Tibial artery (tissue), 4 donors: Measurements from ENCODE around the gene TRIM44.

Source experiments
- DNase-seq, 2 donors: peaks; one replicate each; pipeline ENCODE4 v3.0.0-alpha.2; 2019
- H3K27ac ChIP-seq, 2 donors: fragments of 200-600 bp; sonication (generic) in 1 of 2; 1 replicate in 1 of 2; 2 replicates in 1 of 2; pipeline ENCODE4 v1.5.1; 2018 to 2019; ENCODE audit warnings: mild to moderate bottlenecking in 1 of 2
- H3K27me3 ChIP-seq, 2 donors: fragments of 200-600 bp; sonication (generic) in 1 of 2; one replicate each; pipeline versions ENCODE4 v1.5.1 to v1.6.0; 2016 to 2019
- H3K36me3 ChIP-seq, 3 donors: fragments of 200-600 bp; sonication (generic) in 2 of 3; one replicate each; pipeline ENCODE4 v1.5.1; 2016 to 2019; ENCODE audit warnings: mild to moderate bottlenecking in 2 of 3
- H3K4me1 ChIP-seq, 4 donors: fragments of 200-600 bp; sonication (generic) in 2 of 4; 1 replicate in 3 of 4; 2 replicates in 1 of 4; pipeline ENCODE4 v1.5.1; 2016 to 2019
- H3K4me3 ChIP-seq, 2 donors: fragments of 200-600 bp; sonication (generic) in 1 of 2; 1 replicate in 1 of 2; 2 replicates in 1 of 2; pipeline ENCODE4 v1.5.1; 2018 to 2019; ENCODE audit warnings: mild to moderate bottlenecking in 2 of 2
- H3K9me3 ChIP-seq, 3 donors: fragments of 200-600 bp; sonication (generic) in 1 of 3; one replicate each; pipeline ENCODE4 v1.5.1; 2016 to 2019
- CTCF ChIP-seq, 2 experiments: fragments of 200-600 bp in 1 of 2; fragments of 450-650 bp in 1 of 2; IDR thresholded peaks; one replicate each; pipeline ENCODE4 v1.5.1; 2017 to 2019; ENCODE audit warnings: antibody characterized with exemption in 2 of 2, mild to moderate bottlenecking in 1 of 2, moderate library complexity in 1 of 2
- intact Hi-C: fragments of 100-400 bp; cut with DNase I; formaldehyde crosslinking; loops from one replicate; pipeline ENCODE4 v1.15.0; 2023; ENCODE audit warnings: low total_unique reads

TRIM44 gene

DNA sequence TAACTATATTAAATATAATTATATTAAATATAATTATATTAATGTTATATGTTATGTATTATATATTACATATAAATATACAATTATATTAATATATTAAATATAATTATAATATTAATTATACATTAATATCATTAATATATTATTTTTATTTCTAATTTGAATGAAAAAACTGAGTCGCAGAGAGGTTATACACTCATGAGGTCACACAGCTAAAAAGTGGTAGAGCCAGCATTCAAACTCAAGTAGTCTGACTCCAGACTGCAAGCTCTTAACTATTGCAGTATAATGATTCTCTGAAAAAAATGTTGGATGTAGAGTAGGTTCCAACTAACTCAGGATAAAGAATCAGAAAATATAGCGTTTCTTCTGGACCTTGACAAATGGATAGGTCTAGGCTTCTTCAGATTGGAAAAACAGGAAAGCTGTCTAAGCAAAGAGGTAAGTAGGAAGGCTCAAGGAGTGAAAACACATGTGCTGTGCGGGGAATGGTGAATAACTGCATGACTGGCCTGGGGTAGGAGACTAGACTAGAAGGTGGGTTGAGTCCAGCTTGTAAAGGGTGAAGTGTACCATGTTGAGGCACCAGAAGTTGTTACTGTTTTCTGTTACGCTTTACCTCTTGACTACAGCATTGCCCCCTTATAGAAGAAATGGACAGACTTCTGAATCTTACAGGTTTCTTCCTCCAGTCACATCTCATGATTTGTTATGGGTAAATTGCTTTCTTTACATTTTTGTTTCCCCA lies 80.3 kb downstream of the TRIM44 start:
- no peak for DNase-seq
- intact Hi-C loops, result no loop called here
- H3K36me3 ChIP-seq, result peaks cover 0 to 17% (median 5%) of the 10 kb centered on the region in 3 donors
- H3K4me3 ChIP-seq, result no peak overlapping the region
- no peak for TF ChIP-seq CTCF (IDR thresholded peaks at IDR 0.05)
- H3K4me1 ChIP-seq, result peaks cover 0 to 7% (median 0%) of the 10 kb centered on the region in 4 donors
- H3K27ac ChIP-seq, result no peak overlapping the region
- no peaks in the 10 kb centered on the region for H3K9me3 ChIP-seq
- no peaks in the 10 kb centered on the region for H3K27me3 ChIP-seq

DNA sequence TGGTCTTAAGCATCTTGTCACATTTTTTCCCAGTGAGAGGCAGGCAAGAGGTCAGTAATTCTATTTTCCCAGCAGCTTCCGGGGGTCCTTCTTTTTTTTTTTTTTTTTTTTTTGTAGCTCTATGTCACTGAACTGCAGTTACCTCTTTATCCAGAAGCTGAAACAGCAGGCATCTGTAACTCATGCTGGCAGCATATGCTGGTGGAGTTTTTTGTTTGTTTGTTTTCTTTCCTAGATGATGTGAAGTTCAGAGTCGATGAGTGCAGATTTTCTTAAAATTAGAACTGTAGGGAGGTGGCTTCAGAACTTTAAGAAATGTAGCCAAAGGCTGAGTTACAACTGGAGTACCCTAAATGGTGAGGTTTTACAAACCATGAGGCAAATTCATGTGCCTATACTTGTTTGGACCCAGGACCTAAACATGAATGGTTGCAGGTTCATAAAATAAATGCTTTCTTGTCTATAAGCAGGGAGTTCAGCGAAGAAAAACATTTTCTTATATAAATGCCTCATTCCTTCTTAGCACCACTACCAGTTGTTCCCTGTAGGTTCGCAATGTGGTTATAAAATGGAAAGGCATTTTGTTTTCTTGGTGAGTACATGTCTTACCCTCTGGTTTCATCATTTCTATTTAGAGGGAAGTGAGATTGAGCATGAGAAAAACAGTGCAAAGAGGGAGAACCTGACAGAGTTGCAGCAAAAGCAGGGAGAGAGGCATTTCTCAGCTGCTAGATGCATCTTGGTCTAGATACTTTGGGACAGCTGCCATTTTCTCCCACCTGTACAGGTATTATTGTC lies 84.0 kb downstream of the TRIM44 start:
- Histone ChIP-seq H3K9me3 (no peaks in the 10 kb centered on the region), H3K36me3 (peaks cover 0 to 9% (median 5%) of the 10 kb centered on the region in 3 donors), H3K27ac (no peak overlapping the region), H3K27me3 (no peaks in the 10 kb centered on the region), H3K4me3 (no peak overlapping the region), H3K4me1 (peaks cover 0 to 7% (median 0%) of the 10 kb centered on the region in 4 donors)
- TF ChIP-seq CTCF (IDR thresholded peaks at IDR 0.05), result no peak
- intact Hi-C loops, result no loop called here
- DNase-seq, result no peak

DNA sequence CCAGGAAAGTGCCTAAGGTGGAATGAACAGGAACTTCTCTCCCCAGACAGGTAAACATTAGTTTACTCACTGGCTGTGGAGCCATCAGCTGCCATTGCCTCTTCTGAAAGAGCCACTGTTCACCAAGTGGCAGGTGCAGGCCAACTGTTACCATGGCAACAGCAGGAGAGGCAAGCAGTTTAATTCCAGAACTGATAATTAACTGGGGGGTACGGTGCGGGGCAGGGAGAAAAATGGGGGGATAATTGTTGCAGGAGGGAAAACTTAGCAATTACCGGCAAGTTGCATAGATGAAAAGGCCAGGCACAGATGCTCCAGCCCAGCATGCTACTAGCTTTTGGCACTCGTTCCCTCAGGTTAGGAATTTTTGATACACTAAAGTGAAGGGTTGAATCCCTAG lies 85.1 kb downstream of the TRIM44 start:
- H3K27me3 ChIP-seq, result no peaks in the 10 kb centered on the region
- no peak overlapping the region for H3K27ac ChIP-seq
- H3K36me3 ChIP-seq, result peaks cover 0 to 9% (median 5%) of the 10 kb centered on the region in 3 donors
- no peaks in the 10 kb centered on the region for H3K9me3 ChIP-seq
- intact Hi-C loops, result no loop called here
- DNase-seq, result no peak
- H3K4me1 ChIP-seq, result peaks cover 0 to 7% (median 0%) of the 10 kb centered on the region in 4 donors
- H3K4me3 ChIP-seq, result no peak overlapping the region
- no peak for TF ChIP-seq CTCF (IDR thresholded peaks at IDR 0.05)

DNA sequence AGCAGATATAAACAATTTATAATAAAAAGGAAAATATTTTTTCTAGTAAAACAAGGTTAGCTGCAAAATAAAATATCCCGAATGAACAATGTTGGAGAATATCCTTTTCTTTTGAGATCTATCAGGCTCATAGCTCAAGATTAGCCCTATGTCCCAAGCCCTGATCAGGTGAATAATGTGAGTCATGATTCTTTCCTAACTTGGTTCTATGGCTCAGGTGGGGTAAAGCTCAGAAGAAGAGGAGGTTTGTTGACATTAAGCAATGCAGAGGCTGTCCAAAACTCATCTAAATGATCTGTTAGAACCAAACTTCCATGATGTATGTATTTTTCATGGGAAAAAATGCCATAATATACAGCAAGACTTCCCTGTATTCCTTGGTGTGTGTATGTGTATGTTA lies 86.1 kb downstream of the TRIM44 start:
- H3K9me3 ChIP-seq, result no peaks in the 10 kb centered on the region

DNA sequence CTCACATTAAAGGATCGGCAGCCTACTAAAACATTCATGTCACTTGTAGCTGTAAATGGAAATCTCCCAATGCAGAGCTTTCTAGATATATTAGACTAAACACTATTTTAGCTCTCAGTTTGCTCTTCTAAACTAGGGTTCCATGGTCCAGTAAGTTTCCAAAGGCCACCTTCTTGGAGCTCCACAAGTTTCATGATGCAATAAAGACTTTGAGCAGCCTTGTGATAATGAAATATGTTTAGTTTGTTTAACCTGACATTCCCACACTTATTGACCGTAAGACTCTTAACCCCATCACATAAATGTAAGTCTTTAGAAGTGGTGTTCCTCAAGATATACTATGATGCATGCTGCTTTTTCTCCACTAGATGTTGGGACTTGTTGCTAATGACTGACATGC lies 87.7 kb downstream of the TRIM44 start:
- Histone ChIP-seq H3K4me3 (no peak overlapping the region), H3K27me3 (no peaks in the 10 kb centered on the region), H3K9me3 (no peaks in the 10 kb centered on the region), H3K27ac (no peak overlapping the region), H3K36me3 (no peaks in the 10 kb centered on the region), H3K4me1 (peaks cover 0 to 7% (median 0%) of the 10 kb centered on the region in 4 donors)
- intact Hi-C loops, result no loop called here
- DNase-seq, result no peak
- no peak for TF ChIP-seq CTCF (IDR thresholded peaks at IDR 0.05)

More for the DNA sequence above, 86.1 kb downstream of the TRIM44 start:
- no peak overlapping the region for H3K27ac ChIP-seq
- no peak overlapping the region for H3K4me3 ChIP-seq
- no peak for TF ChIP-seq CTCF (IDR thresholded peaks at IDR 0.05)
- peaks cover 0 to 4% (median 0%) of the 10 kb centered on the region in 3 donors for H3K36me3 ChIP-seq
- H3K4me1 ChIP-seq, result peaks cover 0 to 7% (median 0%) of the 10 kb centered on the region in 4 donors
- intact Hi-C loops, result no loop called here
- DNase-seq, result no peak
- no peaks in the 10 kb centered on the region for H3K27me3 ChIP-seq
